Hematopoietic multipotent progenitor cell (in vitro differentiated cells): ENCODE results near the gene C3orf70. TPM values are rescaled to one million over a fixed set of nuclear protein-coding genes. Genes with fewer than 3 reads are reported as not detected.
"Not testable (repeated sequence)": the region's sequence is repeated elsewhere in the genome, so short reads cannot be mapped to it uniquely, and the experiment has no call there.

ENCODE experiments used
- DNase-seq, 3 donors: peaks; one replicate each; pipeline ENCODE4 v3.0.0-alpha.2; 2011 to 2015; ENCODE audit warnings: low read depth in 2 of 3, low spot score in 2 of 3
- total RNA-seq: library from RNA; depleted of rRNA; stranded (reverse); fragments of >200 nt; gene quantifications from one replicate; pipeline ENCODE4 v1.2.3, GENCODE V29; 2012

Gene C3orf70
- total RNA-seq, 1 donor, result under 0.01 TPM

GRCh38 chr3:185151964-185152409 is 873 bp downstream of the C3orf70 start:
- peak in 1 of 3 donors; percentile 20 for DNase-seq

DNA sequence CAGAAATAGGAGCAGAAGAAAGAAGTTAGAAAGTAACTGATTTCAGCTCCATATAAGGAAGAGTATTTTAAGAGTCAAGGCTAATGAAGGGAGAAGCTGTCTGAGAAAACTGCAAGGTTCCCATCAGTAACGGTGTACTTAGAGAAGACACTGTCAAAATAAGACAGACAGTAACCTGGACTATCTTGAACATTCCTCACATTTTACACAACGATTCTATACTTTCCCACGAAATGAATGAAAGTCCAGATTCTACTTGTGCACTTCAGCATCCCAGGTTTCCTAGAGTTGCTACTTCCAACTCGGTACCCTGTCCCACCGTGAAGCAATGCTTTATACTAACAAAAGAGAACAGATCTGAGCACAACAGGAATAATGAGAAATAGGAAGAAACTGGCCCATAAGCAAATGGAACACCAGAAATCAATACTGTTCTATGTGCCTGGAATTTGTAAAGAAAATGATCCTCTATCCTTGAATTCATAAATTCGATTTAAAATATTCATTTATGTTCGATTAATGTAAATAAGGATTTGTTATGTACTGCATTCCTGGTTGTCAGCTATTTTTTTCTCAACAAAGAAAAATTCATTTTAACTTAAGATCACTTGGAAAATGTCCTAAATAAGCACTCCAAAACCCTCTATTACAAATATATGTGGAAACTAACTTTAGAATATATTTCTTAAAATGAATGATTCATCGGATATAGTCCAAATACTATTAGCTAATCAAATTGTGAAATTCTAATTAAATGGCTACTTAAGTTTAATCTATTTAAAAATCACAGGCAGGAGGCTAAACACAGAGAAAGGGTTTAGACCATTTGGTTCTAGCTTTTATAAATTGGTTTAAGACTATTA is 1.5 kb downstream of the C3orf70 start:
- DNase-seq, result no peak

DNA sequence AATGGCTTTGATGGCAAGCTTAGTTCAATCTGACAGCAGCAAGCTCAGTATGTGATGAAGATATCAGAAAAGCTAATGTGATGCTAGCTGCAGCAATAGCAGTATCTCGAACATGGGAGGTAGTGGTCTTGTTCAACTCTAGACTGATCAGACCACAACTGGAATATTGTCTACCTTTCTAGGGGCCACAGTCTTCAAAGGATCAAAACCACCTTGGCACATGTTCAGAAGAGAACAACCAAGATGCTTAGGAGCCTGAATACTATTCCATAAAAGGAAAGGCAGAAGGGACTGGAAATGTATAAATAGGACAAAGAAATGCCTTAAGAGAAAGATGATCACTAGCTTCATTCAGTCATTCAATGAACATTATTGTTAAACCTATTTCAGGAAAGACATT is 2.3 kb downstream of the C3orf70 start:
- DNase-seq, result no peak

DNA sequence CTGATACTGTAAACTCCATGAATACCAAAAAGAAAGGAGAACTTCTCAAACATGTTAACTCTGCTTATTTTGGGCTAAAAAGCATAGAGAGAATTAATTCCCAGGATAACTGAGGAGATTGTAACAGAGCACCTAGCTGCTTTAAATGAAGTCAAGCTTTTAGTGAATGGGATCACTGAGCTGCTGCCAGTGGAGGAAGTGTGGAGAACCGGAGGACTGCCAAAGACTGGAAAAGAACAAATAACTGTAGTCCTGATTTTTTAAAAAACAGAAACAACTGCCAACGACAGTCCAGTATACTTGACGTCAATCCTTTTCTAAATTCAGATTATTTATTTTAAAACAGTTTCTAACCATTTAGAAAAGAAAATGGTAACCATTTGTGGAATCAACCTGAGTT is 3.3 kb downstream of the C3orf70 start:
- no peak for DNase-seq

DNA sequence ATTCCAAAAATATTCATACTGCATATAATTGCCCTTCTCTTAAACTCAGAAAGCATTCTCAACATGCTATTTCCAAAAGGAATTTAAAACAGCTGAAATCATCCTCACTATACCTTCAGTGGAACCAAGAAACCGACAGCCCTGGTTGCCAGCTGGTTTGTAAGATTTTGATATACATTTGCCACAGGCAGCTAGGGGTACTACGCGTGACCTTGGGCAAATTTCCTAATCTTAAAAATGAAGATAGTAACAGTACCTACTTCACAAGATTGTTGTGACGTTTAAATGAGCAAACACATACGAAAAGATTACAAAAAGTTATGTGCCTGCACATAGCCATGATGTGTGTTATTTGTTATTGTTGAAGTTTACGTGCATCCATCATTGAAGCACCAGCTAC is 7.3 kb downstream of the C3orf70 start:
- DNase-seq, result no peak

GRCh38 chr3:185144784-185145183 is 8.1 kb downstream of the C3orf70 start:
- DNase-seq, result no peak

DNA sequence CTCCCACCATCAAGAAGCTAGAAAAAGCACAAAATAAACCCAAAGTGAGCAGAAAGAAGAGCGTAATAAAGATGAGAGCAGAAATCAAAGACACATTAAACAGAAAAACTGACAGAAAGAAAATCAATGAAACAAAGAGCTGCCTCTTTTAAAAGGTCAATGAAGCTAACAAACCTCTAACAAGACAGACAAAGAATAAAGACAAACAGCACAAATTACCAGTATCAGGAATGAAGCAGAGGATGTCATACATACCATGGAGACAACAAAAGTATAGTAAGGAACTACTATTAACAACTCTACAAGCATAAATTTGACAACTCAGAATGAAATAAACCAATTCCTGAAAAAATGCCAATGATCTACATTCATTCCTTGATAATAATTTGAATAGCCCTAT is 15.0 kb downstream of the C3orf70 start:
- no peak for DNase-seq

GRCh38 chr3:185134509-185134908 is 18.4 kb downstream of the C3orf70 start:
- DNase-seq, result no peak

GRCh38 chr3:185131602-185132256 is 21.1 kb downstream of the C3orf70 start:
- DNase-seq, result no peak

- no peak for DNase-seq
Observed at GRCh38 chr3:185129083-185129482, 23.8 kb downstream of the C3orf70 start.

- no peak for DNase-seq
Observed at GRCh38 chr3:185126201-185126600, 26.7 kb downstream of the C3orf70 start.

- DNase-seq, result no peak
Observed at GRCh38 chr3:185120126-185120525, 32.7 kb downstream of the C3orf70 start.

DNA sequence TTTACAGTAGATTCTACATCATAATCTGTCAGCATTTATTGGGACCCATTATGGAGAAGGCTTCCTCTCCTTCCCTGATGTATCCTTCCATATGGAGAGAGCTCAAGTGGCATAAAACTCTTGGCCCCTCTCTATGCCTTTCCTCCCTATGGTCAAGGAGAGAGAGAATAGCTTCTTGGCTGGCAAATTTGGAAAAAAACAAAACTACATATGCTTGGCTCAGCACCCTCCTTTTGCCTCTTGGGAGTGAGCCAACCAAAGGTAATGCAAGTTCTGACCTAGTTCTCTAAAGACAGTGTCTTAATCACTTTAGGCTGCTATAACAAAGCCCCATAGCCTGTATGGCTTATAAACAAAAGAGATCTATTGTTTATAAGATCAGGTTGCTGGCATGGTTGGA is 37.5 kb downstream of the C3orf70 start:
- no peak for DNase-seq

- no peak for DNase-seq
Observed at GRCh38 chr3:185114756-185115155, 38.1 kb downstream of the C3orf70 start.

DNA sequence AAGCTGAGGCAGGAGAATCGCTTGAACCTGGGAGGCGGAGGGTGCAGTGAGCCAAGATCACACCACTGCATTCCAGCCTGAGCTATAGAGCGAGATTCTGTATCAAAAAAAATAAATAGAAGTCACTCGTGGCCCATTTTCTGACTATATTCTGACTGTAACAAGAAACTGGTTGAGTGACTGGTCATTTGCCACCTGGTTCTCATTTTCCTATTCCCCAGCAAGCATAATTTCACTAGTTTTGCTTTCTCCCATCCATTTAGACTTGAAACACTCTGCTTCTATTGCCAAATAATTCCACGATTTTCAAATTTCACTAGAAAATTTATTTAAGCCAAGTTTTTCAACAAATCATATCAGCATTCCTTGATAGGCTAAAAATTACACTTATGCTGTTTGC is 40.7 kb downstream of the C3orf70 start:
- DNase-seq, result no peak

- not testable (repeated sequence) for DNase-seq
Observed at GRCh38 chr3:185109012-185109411, 43.8 kb downstream of the C3orf70 start.

DNA sequence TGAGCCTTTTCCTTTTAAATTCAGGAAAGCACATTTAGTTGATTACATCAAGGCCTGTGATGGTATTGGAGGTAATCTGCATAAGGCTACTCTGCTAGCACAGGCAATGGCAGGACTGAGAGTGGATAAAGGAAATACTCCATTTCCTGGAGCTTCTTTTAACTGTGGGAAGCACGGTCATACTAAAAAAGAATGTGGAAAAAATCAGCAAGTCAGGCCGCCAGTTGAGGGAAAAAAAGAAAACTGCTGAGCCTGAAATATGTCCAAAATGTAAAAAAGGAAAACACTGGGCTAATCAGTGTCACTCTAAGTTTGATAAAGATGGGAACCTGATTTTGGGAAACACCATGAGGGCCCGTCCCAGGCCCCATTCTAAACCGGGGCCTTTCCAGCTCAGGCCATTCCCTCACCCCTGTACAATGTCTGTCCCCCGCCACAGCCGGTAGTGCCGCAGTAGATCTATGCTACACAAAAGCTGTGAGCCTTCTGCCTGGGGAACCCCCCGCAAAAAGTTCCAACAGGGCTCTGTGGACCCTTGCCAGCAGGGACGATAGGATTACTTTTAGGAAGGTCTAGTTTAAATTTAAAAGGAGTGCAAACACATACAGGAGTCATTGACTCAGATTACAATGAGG is 46.5 kb downstream of the C3orf70 start:
- not testable (repeated sequence) for DNase-seq

DNA sequence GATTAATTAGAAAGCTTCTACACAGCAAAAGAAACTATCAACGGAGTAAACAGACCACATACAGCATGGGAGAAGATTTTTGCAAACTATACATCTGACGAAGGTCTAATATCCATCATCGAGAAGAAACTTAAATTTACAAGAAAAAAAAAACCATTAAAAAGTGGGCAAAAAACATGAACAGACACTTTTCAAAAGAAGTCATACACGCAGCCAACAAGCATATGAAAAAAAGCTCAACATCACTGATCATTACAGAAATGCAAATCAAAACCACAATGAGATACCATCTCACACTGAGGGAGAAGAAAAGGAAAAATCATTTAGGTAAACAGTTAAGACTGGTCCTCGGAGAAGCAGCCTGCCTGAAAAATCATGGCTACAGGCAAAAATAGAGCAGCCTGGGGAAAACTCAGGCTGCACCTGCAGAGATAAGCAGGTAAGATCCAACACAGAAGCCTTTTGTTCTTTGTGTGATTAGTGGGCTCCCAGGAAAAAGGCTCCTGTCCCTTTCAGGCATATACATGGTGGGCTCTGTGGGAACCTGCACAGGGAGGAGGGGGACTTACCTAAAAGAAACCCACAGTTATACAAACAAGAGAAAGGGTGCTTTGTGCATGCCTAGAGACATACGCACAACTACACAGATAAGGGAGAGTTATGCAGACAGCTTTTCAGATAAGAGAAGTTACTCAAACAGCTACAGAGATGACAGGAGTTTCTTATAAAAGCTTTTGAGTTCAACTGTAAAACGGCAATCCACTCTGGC is 49.3 kb downstream of the C3orf70 start:
- no peak for DNase-seq

GRCh38 chr3:185094697-185095096 is 58.2 kb downstream of the C3orf70 start:
- no peak for DNase-seq

DNA sequence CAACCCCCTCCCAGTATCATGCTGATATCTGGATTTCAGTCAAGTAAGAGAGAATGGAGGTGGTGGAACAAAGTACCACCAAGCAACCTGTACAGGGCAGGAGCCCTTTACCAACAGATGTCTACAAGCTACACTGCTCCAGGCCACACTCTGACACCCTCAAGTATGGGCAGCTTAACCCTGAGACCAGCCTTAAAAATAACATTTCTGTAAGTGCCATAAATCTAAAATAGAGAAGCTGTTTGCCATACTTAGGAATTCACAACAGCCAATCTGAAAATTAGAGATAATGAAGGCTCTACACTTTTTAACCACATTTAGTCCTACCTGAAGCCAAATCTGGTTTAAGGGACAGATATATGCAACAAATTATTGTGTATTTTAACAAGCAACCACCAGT is 59.7 kb downstream of the C3orf70 start:
- DNase-seq, result peak in 1 of 3 donors; percentile 65

GRCh38 chr3:185090811-185091210 is 62.0 kb downstream of the C3orf70 start:
- DNase-seq, result no peak
